ENCODE results near the gene ELMO1. TPM values are rescaled to one million over a fixed set of nuclear protein-coding genes. Genes with fewer than 3 reads are reported as not detected.

The ELMO1 gene
- total and polyA plus RNA-seq, 2 experiments from 2014 or later, result 6.5 to 24.9 TPM

DNA sequence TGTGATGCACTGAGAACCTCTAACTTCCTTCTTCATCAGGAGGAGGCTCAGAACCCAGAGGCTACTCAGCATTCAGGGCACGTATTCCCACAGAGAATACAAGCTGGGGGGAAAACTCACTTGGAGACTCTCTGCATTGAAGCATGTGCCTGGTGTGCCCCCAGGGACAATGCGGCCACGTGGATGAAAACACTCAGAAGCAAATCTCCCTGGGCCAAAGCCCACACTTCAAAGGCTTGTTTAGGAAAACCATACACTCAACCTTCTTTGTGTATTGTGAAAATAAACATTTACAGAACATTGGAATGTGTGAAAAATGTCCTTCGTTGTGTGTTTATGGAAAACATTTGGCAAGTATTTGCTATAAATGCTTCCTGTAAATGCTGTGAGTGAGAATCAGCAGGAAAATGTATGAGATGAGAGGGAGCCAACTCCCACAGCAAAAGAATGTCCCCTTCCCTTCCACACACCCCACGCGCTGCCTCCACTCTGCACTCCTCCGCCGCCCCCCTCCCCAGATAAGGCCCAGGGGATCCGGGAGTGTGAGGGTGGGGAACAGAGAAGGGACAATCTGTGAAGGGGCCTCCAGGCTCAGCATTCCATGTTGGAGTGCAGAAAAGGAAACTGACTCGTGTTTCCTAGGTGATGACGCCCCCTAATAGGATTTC lies 339.5 kb downstream of the ELMO1 start:
- ATAC-seq, result no peak
- Histone ChIP-seq H3K4me3 (no peak overlapping the region), H3K27me3 (ENCODE audit: insufficient read depth) (no peaks in the 10 kb centered on the region), H3K4me2 (no peak overlapping the region), H3K27ac (ENCODE audit: low read depth) (no peak overlapping the region), H4K20me1 (replicated peaks; ENCODE audit: insufficient read depth) (no peaks in the 10 kb centered on the region), H3F3A (replicated peaks; ENCODE audit: low read depth) (no peaks in the 10 kb centered on the region), H3K9me2 (ENCODE audit: insufficient read depth) (peaks cover 2% of the 10 kb centered on the region; the same call in 1 of the 2 replicates), H3K36me3 (ENCODE audit: insufficient read depth) (no peaks in the 10 kb centered on the region), H2AFZ (no peak overlapping the region), H3K4me1 (ENCODE audit: insufficient read depth) (no peaks in the 10 kb centered on the region), H3K79me2 (replicated peaks; ENCODE audit: insufficient read depth) (no peaks in the 10 kb centered on the region)
- Mint-ChIP-seq H3K36me3 (ENCODE audit: low read depth) (peaks cover 4% of the 10 kb centered on the region; the same call in 1 of the 3 replicates), H3K27ac (no peak overlapping the region), H3K4me3 (no peak overlapping the region), H3K9me3 (no peaks in the 10 kb centered on the region), H3K27me3 (ENCODE audit: insufficient read depth, low read depth, poor library complexity) (peaks cover 2% of the 10 kb centered on the region), H3K4me1 (0 out of 3 replicates have a peak, but pooled peaks cover 6% of the 10 kb centered on the region)
- no peak for DNase-seq (ENCODE audit: low spot score)
- TF ChIP-seq POLR2AphosphoS5 (IDR thresholded peaks at IDR 0.05; ENCODE audit: low read depth), result no peak
- TF ChIP-seq EZH2phosphoT487 (IDR thresholded peaks at IDR 0.05; ENCODE audit: unreplicated experiment), result no peak
- no peak for TF ChIP-seq ZNF114 (CRISPR knock-in tag; IDR thresholded peaks at IDR 0.05)
- TF ChIP-seq CTCF (conservative IDR thresholded peaks at IDR 0.05; ENCODE audit: low read depth in 2 of 2), result no peak
- TF ChIP-seq NANOG (IDR thresholded peaks at IDR 0.05; ENCODE audit: borderline replicate concordance), result no peak
- TF ChIP-seq ZNF331 (CRISPR knock-in tag; IDR thresholded peaks at IDR 0.05; ENCODE audit: low read depth), result no peak
- no peak for TF ChIP-seq EZH2 (IDR thresholded peaks at IDR 0.05; ENCODE audit: low read depth, unreplicated experiment)

GRCh38 chr7:37108615-37109014 lies 340.0 kb downstream of the ELMO1 start:
- no peak for ATAC-seq
- Histone ChIP-seq H3K79me2 (replicated peaks; ENCODE audit: insufficient read depth) (no peaks in the 10 kb centered on the region), H3K4me1 (ENCODE audit: insufficient read depth) (no peaks in the 10 kb centered on the region), H3K36me3 (ENCODE audit: insufficient read depth) (no peaks in the 10 kb centered on the region), H3K27ac (ENCODE audit: low read depth) (no peak overlapping the region), H2AFZ (no peak overlapping the region), H3K9me2 (ENCODE audit: insufficient read depth) (peaks cover 2% of the 10 kb centered on the region; the same call in 1 of the 2 replicates), H3F3A (replicated peaks; ENCODE audit: low read depth) (no peaks in the 10 kb centered on the region), H4K20me1 (replicated peaks; ENCODE audit: insufficient read depth) (no peaks in the 10 kb centered on the region), H3K27me3 (ENCODE audit: insufficient read depth) (no peaks in the 10 kb centered on the region), H3K4me3 (no peak overlapping the region), H3K4me2 (no peak overlapping the region)
- DNase-seq (ENCODE audit: low spot score), result no peak
- H3K27ac Mint-ChIP-seq, result no peak overlapping the region
- 0 out of 3 replicates have a peak, but pooled peaks cover 6% of the 10 kb centered on the region for H3K4me1 Mint-ChIP-seq
- peaks cover 4% of the 10 kb centered on the region; the same call in 1 of the 3 replicates for H3K36me3 Mint-ChIP-seq (ENCODE audit: low read depth)
- no peaks in the 10 kb centered on the region for H3K9me3 Mint-ChIP-seq
- H3K4me3 Mint-ChIP-seq, result no peak overlapping the region
- TF ChIP-seq EZH2phosphoT487 (IDR thresholded peaks at IDR 0.05; ENCODE audit: unreplicated experiment) (no peak), NANOG (IDR thresholded peaks at IDR 0.05; ENCODE audit: borderline replicate concordance) (no peak), CREB1 (CRISPR knock-in tag; IDR thresholded peaks at IDR 0.05; ENCODE audit: low read depth) (no peak)
- peaks cover 2% of the 10 kb centered on the region for H3K27me3 Mint-ChIP-seq (ENCODE audit: insufficient read depth, low read depth, poor library complexity)

All from GM23338 (cell line).